HG03565 (cell line): ENCODE data around the gene LOX.

Experiments used
- ATAC-seq: cut with Tn5 transposase; IDR thresholded peaks from one replicate; pipeline ENCODE4 v1.9.1; 2021; ENCODE audit warnings: mild to moderate bottlenecking, moderate library complexity; ENCODE audit not compliant: unreplicated experiment

The LOX gene

DNA sequence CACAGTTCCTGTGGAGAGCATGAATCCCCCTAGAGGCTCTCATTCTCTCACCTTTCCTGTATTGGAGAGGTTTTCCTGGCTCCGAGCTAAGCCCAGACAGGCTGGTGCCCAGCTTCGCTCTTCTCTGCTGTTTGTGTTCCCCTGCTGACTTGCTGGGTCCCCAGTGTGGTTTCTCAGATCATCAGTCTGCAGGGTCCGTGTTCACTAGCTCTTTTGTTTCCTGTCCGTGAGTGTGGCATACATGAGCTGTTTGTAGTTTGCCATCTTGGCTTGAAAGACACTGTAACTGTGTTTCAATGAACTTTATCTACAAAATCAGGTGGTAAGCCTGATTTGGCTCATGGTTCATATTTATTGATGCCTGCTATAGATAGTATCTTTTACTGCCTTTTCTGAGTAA lies 23.8 kb downstream of the LOX start:
- ATAC-seq, result no peak

DNA sequence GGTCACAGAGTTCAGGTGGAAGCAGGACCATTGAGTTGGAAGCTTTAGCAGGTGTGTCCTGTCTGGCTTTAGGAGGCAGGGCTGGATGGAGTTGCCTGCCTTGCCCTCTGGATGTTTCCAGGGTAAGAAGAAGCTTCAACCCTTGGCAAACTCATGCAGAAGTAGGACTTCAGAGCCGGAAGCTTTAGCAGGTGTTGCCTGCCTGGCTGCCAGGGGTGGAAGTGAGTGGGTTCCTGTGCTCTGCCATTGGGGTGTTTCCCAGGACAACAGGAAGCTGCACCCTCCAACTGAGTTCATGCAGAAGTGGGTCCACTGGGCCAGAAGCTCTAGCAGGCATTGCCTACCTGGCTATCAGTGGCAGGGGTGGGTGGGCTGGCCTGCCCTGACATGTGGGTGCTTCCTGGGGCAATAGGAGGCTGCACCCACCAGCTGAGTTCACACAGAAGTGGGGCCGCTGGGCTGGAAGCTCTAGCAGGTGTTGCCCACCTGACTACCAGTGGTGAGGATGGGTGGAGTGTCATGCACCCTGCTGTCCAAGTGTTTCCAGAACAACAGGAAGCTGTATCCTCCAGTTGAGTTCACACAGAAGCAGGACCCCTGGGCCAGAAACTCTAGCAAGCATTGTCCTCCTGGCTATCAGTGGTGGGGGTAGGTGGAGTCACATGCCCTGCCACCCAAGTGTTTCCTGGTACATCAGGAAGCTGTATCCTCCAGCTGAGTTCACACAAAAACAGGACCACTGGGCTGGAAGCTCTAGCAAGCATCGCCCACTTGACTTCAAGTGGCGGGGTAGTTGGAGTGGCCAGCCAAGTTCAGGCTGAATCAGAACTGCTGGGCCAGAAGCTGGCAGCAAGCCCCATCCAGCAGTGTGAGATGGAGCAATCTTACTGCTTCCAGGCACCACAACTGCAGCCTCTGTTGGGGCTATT lies 24.6 kb downstream of the LOX start:
- no peak for ATAC-seq

DNA sequence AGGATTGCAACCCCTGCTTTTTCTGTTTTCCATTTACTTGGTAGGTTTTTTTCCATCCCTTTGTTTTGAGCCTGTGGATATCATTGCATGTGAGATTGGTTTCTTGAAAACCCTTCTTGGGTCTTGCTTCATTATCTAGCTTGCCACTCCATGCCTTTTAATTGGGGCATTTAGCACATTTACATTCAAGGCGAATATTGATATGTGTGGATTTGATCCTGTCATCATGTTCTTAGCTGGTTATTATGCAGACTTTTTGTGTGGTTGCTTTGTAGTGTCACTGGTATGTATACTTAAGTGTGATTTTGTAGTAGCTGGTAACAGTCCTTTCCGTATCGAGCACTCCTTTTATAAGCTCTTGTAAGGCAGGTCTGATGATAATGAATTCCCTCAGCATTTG lies 26.5 kb downstream of the LOX start:
- ATAC-seq, result no peak

DNA sequence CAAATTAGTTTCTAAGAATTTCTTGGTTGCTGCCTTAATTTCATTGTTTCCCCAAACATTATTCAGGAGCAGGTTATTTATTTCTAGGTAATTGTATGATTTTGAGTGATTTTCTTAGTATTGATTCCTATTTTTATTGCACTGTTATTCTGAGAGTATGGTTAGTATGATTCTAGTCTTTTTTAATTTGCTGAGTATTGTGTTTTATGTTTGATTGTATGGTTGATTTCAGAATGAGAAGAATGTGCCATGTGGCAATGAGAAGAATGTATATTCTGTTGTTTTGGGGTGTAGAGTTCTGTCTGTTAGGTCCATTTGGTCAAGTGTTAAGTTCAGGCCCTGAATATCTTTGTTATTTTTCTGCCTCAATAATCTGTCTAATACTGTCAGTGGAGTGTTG lies 27.1 kb downstream of the LOX start:
- ATAC-seq, result no peak

DNA sequence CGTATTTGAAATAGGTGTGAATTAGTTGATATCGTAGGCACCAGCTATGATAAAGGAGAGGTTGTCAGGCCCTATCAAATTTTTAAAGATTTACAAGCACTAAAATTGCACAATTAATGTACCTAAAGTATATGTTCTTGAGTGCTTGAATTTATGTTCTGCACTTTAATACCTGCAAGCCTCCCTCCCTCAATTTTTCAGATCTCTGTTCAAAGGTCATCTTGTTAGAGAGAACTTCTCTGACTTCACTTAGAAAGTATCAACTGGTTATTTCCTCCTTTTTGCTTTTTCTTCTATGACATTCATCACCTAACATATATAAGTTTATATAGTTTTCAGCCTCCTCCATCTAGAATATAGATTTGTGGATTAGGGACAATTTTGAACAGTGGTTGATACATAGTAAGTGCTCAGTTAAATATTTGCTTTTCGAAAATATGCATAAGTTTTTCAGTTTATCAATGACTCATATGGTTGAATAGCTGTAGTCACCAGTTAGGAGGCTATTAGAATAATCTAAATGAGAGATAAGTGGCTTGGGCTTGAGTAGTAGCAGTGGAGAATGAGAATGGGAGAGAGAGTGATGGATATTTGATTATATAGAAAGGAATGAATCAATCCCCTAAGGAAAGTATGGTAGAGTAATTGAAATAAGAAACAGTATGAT lies 37.3 kb downstream of the LOX start:
- ATAC-seq, result no peak

DNA sequence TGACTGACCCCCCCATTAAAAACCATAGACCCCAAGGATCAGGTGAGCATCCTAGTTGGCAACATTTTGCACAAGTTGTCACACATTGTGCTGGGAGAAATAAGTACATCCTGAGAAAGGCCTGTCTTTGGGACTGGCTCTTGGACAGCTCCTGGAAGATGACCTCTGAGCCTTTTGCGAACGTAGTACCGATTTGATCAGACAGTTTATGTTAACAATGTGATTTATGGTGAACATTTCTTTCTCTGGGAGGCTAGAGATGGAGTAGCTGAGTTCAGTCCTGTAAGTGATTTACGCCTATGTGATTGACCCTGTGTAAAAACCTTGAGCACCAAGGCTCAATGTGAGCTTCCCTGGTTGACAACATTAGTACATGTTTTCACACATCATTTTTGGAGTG lies 41.7 kb downstream of the LOX start:
- no peak for ATAC-seq

DNA sequence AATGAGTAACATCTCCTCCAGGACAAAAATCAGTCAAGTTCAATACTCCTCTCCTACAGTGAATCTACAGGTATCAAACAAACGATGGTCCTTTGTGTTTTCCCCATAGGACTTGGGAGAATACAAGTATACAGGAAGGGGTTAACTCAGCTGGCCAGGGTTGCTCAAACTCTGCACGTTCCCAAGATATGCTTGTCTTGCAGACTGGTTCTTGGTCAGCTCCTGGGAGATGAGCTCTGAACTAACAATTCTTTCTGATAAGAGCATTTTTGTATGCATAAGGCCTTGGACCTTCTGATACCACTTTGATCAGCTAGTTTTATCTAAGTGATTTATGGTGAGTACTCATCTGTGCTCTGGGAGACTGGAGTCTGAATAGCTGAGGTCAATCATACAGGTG lies 42.1 kb downstream of the LOX start:
- ATAC-seq, result no peak

DNA sequence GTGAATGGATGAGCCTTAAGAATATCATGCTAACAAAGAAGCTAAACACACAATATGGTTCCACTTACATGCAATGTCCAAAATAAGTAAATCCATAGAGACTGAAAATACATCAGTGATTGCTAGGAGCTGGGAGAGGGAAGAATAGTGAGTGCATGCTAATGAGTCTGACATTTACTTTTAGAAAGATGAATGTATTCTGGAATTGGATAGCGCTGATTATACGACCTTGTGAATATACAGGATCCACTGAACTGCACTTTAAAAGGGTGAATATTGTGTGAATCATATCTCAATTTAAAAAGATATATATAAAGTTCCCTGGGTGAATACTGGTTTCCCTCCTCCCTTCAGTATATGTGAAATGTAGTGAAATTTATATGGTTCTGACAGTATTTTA lies 46.2 kb downstream of the LOX start:
- no peak for ATAC-seq

DNA sequence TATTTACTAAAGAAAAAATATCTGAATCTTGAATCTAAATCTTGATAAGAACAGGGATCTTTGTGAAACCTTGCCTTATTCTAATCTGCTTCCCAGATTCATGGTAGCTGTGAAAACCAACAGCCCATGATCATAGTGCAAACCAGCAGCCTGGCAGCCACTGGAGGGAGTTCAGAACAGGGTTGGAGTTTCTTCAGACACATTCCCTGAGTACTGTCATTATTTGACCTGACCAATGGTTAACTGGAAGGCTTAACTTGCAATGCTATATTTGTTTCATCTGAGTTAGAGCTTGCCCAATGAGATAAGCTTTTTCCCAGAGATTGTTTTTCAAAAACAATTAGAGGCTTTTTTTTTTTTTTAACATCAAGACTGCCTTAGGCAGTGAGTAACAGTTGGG lies 47.8 kb downstream of the LOX start:
- ATAC-seq, result no peak

DNA sequence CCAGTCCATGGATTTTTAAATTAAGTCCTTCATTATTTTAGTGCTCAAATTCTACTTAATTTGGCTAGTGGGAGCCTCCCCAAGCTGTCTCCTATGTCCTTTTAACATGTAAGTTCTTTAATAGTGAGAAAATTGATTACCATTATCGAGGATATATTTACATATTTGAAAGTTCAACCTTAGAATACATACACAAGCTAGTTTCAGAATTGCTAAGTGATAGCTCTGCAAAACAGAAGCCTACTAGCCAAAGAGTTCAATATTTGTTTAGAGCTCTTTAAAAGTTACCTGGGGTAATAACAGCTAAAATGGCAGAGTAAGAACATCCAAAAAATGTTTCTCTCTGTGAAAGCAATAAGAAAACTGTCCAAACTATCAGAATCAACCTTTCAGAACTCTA lies 48.2 kb downstream of the LOX start:
- no peak for ATAC-seq

DNA sequence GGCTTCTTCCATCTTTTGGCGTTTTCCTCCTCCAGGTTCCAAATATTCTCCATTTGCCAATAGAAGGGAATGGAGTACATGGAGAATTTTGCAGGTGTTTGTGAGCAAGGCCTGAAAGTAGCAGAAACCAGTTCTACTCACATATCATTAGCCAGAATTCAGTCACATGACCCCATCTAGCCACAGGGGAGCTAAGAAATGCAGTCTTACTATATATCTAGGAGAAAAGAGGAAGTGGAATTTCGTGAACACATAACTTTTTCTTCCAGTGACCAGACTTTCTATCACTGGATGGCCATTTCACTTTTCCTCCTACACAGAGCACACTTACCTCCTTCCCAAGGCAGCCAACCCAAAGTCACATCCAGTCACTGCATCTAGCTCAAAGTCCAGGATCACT lies 55.1 kb downstream of the LOX start:
- ATAC-seq, result peak; percentile 40

DNA sequence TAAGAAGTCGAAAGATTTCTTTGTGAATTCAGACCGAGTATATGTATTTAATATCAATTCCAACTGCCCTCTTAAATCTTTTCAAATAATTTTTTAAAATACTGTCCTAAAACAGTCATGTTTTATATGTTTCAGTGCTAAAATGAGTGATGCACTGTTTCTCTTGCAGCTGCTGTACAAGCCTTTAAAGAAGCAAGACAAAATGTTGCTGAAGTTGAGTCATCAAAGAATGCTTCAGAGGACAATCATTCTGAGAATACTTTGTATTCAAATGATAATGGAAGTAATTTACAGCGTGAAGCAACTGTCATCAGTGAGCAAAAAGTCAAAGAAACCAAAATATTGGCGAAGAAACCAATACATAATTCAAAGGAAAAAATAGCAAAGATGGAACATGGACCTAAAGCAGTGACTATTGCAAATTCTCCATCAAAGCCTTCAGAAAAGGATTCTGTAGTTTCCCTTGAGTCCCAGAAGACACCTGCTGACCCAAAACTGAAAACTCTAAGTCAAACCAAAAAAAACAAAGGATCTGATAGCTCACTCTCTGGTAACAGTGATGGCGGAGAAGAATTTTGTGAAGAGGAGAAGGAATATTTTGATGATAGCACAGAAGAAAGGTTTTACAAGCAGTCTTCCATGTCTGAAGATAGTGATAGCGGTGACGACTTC lies 58.0 kb downstream of the LOX start:
- ATAC-seq, result peak; percentile 71

DNA sequence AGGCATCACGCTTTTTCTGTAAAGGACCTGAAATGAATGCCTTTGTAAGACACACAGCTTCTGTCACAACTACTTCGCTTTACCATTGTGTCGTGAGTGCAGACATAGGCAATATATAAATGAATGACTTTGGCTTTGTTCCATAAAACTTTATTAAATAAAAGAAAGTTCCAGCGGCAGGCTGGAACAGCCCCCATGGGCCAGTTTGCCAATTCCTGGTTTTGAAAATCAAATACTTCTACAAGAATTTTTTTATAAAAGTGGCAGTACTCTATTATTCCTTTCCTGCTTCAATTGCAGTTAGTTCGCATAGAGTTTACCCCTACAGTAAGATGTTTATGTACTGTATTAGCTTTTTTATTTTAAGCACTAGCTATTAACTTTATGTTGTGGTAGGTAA lies 62.6 kb downstream of the LOX start:
- ATAC-seq, result no peak

DNA sequence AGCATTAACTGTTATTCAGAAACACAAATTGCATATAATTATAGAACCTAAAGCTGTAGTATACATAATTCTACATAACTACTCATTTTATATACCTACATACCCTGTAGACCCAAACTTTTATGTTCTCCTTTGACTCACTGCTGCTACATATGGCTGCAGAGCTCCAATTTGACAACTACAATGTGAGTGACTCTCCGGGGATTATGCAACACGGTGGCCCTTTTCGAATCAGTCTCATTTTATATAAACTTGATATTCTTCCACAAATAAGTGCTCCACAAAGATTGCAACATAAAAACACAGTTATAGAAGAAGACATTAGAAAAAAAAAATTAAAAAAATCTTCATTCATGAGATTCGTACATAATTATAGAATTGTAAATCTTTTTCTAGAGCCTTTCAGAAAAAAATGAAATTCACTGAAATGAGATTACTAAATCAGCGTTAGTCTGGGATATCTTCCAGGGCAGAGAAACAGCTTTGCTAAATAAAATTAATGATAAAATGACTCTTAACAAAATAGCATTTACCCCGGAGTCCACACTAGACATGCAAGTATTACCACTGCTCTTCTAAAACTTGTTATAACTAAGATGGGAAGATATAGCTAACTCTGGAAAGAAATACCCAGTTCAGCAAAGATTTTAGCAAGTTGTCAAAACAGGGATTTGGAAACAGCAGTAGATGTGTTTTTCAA lies 63.7 kb downstream of the LOX start:
- ATAC-seq, result no peak
